22Rv1 (cell line): Measurements from ENCODE around the gene KHK.

Source experiments
- CTCF ChIP-seq: fragments of 450-650 bp; IDR thresholded peaks from 2 replicates; pipeline ENCODE4 v1.5.1; 2017; ENCODE audit warnings: mild to moderate bottlenecking
- ZFX ChIP-seq: fragments of 450-650 bp; IDR thresholded peaks from 2 replicates; pipeline ENCODE4 v1.6.1; 2017; ENCODE audit warnings: antibody characterized with exemption, borderline replicate concordance

- no peak for TF ChIP-seq CTCF
- no peak for TF ChIP-seq ZFX
These were observed 44.9 kb downstream of the KHK start for GRCh38 chr2:27131429-27131828.
